Stimulated activated naive CD8-positive, alpha-beta T cell treated with anti-CD3 and anti-CD28 coated beads, Interleukin-15, Interleukin-2, amounts not matched to agents 100 ng/mL and 50 ng/mL, for 24 hours (primary cell): ENCODE data around the gene ZBTB20.
A peak's percentile ranks its signal among the peaks of the same experiment; 100 is the strongest.
"Not testable (repeated sequence)": the region's sequence is repeated elsewhere in the genome, so short reads cannot be mapped to it uniquely, and the experiment has no call there.

ENCODE experiments used
- H3K27ac Mint-ChIP-seq: one replicate; pipeline ENCODE4 v1.8.0; 2021; ENCODE audit warnings: mild to moderate bottlenecking, mixed read lengths
- H3K27me3 Mint-ChIP-seq: one replicate; pipeline ENCODE4 v1.8.0; 2021; ENCODE audit warnings: mixed read lengths
- H3K36me3 Mint-ChIP-seq: one replicate; pipeline ENCODE4 v1.8.0; 2021; ENCODE audit warnings: low read depth, mixed read lengths
- H3K4me1 Mint-ChIP-seq: one replicate; pipeline ENCODE4 v1.8.0; 2021; ENCODE audit warnings: low read depth, mixed read lengths
- H3K4me3 Mint-ChIP-seq: one replicate; pipeline ENCODE4 v1.8.0; 2021; ENCODE audit warnings: mild to moderate bottlenecking, mixed read lengths
- H3K9me3 Mint-ChIP-seq: one replicate; pipeline ENCODE4 v1.8.0; 2021; ENCODE audit warnings: mixed read lengths

The ZBTB20 gene

GRCh38 chr3:115111632-115112031 is 35.5 kb downstream of the ZBTB20 start:
- Mint-ChIP-seq H3K4me3 (no peak overlapping the region), H3K27ac (no peak overlapping the region), H3K36me3 (peaks cover 4% of the 10 kb centered on the region), H3K27me3 (no peaks in the 10 kb centered on the region), H3K9me3 (no peaks in the 10 kb centered on the region), H3K4me1 (peaks cover 11% of the 10 kb centered on the region)

GRCh38 chr3:115110830-115111229 is 36.3 kb downstream of the ZBTB20 start:
- no peaks in the 10 kb centered on the region for H3K9me3 Mint-ChIP-seq
- H3K4me1 Mint-ChIP-seq = peaks cover 11% of the 10 kb centered on the region
- H3K27ac Mint-ChIP-seq = no peak overlapping the region
- H3K36me3 Mint-ChIP-seq = peaks cover 4% of the 10 kb centered on the region
- H3K27me3 Mint-ChIP-seq = no peaks in the 10 kb centered on the region
- H3K4me3 Mint-ChIP-seq = no peak overlapping the region

- not testable (repeated sequence) for H3K36me3 Mint-ChIP-seq, H3K4me3 Mint-ChIP-seq, H3K9me3 Mint-ChIP-seq, H3K27ac Mint-ChIP-seq, H3K27me3 Mint-ChIP-seq
- peaks cover 11% of the 10 kb centered on the region for H3K4me1 Mint-ChIP-seq
These were observed 37.0 kb downstream of the ZBTB20 start for GRCh38 chr3:115110066-115110465.

- Mint-ChIP-seq H3K4me3 (no peak overlapping the region), H3K36me3 (peaks cover 8% of the 10 kb centered on the region), H3K27me3 (no peaks in the 10 kb centered on the region), H3K27ac (no peak overlapping the region), H3K4me1 (peaks cover 11% of the 10 kb centered on the region), H3K9me3 (no peaks in the 10 kb centered on the region)
These were observed 38.5 kb downstream of the ZBTB20 start for GRCh38 chr3:115108614-115109013.

- peaks cover 41% of the 10 kb centered on the region for H3K4me1 Mint-ChIP-seq
- peaks cover 10% of the 10 kb centered on the region for H3K36me3 Mint-ChIP-seq
- H3K4me3 Mint-ChIP-seq = no peak overlapping the region
- H3K27ac Mint-ChIP-seq = no peak overlapping the region
- no peaks in the 10 kb centered on the region for H3K9me3 Mint-ChIP-seq
- no peaks in the 10 kb centered on the region for H3K27me3 Mint-ChIP-seq
These were observed 45.0 kb downstream of the ZBTB20 start for GRCh38 chr3:115102046-115102445.

- peak overlapping the region; percentile 82 for H3K4me3 Mint-ChIP-seq
- no peak overlapping the region for H3K27ac Mint-ChIP-seq
- peaks cover 10% of the 10 kb centered on the region for H3K36me3 Mint-ChIP-seq
- H3K4me1 Mint-ChIP-seq = peaks cover 41% of the 10 kb centered on the region
- no peaks in the 10 kb centered on the region for H3K27me3 Mint-ChIP-seq
- no peaks in the 10 kb centered on the region for H3K9me3 Mint-ChIP-seq
These were observed 46.3 kb downstream of the ZBTB20 start for GRCh38 chr3:115100806-115101205.

GRCh38 chr3:115099986-115100571 is 47.0 kb downstream of the ZBTB20 start:
- Mint-ChIP-seq H3K4me1 (peaks cover 43% of the 10 kb centered on the region), H3K36me3 (peaks cover 10% of the 10 kb centered on the region), H3K27me3 (no peaks in the 10 kb centered on the region), H3K4me3 (peak overlapping the region; percentile 82), H3K9me3 (no peaks in the 10 kb centered on the region), H3K27ac (peak overlapping the region; percentile 83)

- Mint-ChIP-seq H3K4me1 (peaks cover 44% of the 10 kb centered on the region), H3K27me3 (no peaks in the 10 kb centered on the region), H3K9me3 (no peaks in the 10 kb centered on the region), H3K4me3 (peak overlapping the region; percentile 82), H3K27ac (peak overlapping the region; percentile 83), H3K36me3 (peaks cover 10% of the 10 kb centered on the region)
These were observed 47.7 kb downstream of the ZBTB20 start for GRCh38 chr3:115099134-115099985.

- Mint-ChIP-seq H3K4me3 (no peak overlapping the region), H3K27ac (no peak overlapping the region)
These were observed 48.6 kb downstream of the ZBTB20 start for GRCh38 chr3:115098354-115099073.

GRCh38 chr3:115095236-115095635 is 51.9 kb downstream of the ZBTB20 start:
- Mint-ChIP-seq H3K4me3 (no peak overlapping the region), H3K36me3 (no peaks in the 10 kb centered on the region), H3K27me3 (no peaks in the 10 kb centered on the region), H3K27ac (no peak overlapping the region), H3K9me3 (no peaks in the 10 kb centered on the region), H3K4me1 (peaks cover 50% of the 10 kb centered on the region)

More at GRCh38 chr3:115098354-115099073, 48.6 kb downstream of the ZBTB20 start:
- Mint-ChIP-seq H3K9me3 (no peaks in the 10 kb centered on the region), H3K36me3 (peaks cover 5% of the 10 kb centered on the region), H3K27me3 (no peaks in the 10 kb centered on the region), H3K4me1 (peaks cover 50% of the 10 kb centered on the region)

GRCh38 chr3:115092220-115092791 is 54.8 kb downstream of the ZBTB20 start:
- no peaks in the 10 kb centered on the region for H3K9me3 Mint-ChIP-seq

GRCh38 chr3:115090712-115091111 is 56.4 kb downstream of the ZBTB20 start:
- H3K27ac Mint-ChIP-seq = no peak overlapping the region
- no peaks in the 10 kb centered on the region for H3K36me3 Mint-ChIP-seq
- H3K9me3 Mint-ChIP-seq = no peaks in the 10 kb centered on the region
- no peak overlapping the region for H3K4me3 Mint-ChIP-seq
- peaks cover 34% of the 10 kb centered on the region for H3K4me1 Mint-ChIP-seq
- no peaks in the 10 kb centered on the region for H3K27me3 Mint-ChIP-seq

More at GRCh38 chr3:115092220-115092791, 54.8 kb downstream of the ZBTB20 start:
- Mint-ChIP-seq H3K27ac (no peak overlapping the region), H3K27me3 (no peaks in the 10 kb centered on the region), H3K4me3 (no peak overlapping the region), H3K36me3 (no peaks in the 10 kb centered on the region), H3K4me1 (peaks cover 29% of the 10 kb centered on the region)

GRCh38 chr3:115089481-115089880 is 57.6 kb downstream of the ZBTB20 start:
- no peak overlapping the region for H3K4me3 Mint-ChIP-seq
- H3K9me3 Mint-ChIP-seq = no peaks in the 10 kb centered on the region
- no peaks in the 10 kb centered on the region for H3K36me3 Mint-ChIP-seq
- H3K4me1 Mint-ChIP-seq = peaks cover 42% of the 10 kb centered on the region
- no peak overlapping the region for H3K27ac Mint-ChIP-seq
- H3K27me3 Mint-ChIP-seq = no peaks in the 10 kb centered on the region

GRCh38 chr3:115087512-115087911 is 59.6 kb downstream of the ZBTB20 start:
- H3K27me3 Mint-ChIP-seq = no peaks in the 10 kb centered on the region
- no peak overlapping the region for H3K4me3 Mint-ChIP-seq
- peaks cover 32% of the 10 kb centered on the region for H3K4me1 Mint-ChIP-seq
- H3K9me3 Mint-ChIP-seq = no peaks in the 10 kb centered on the region
- no peak overlapping the region for H3K27ac Mint-ChIP-seq
- no peaks in the 10 kb centered on the region for H3K36me3 Mint-ChIP-seq

GRCh38 chr3:115086344-115086743 is 60.7 kb downstream of the ZBTB20 start:
- H3K4me3 Mint-ChIP-seq = no peak overlapping the region
- H3K27me3 Mint-ChIP-seq = no peaks in the 10 kb centered on the region
- H3K36me3 Mint-ChIP-seq = no peaks in the 10 kb centered on the region
- no peak overlapping the region for H3K27ac Mint-ChIP-seq
- peaks cover 33% of the 10 kb centered on the region for H3K4me1 Mint-ChIP-seq
- no peaks in the 10 kb centered on the region for H3K9me3 Mint-ChIP-seq
